Activated effector memory CD4-positive, alpha-beta T cell treated with anti-CD3 and anti-CD28 coated beads, Interleukin-2, amount 50 U/mL, for 16 hours (primary cell): Measurements from ENCODE around the gene TRIM17.
"Not testable (repeated sequence)": the region's sequence is repeated elsewhere in the genome, so short reads cannot be mapped to it uniquely, and the experiment has no call there.

Experiments
- DNase-seq: peaks from one replicate; pipeline ENCODE4 v3.0.0-alpha.2; 2020

TRIM17 gene

GRCh38 chr1:228446852-228447251, 30.2 kb upstream of the TRIM17 start:
- peak; percentile 44 for DNase-seq

GRCh38 chr1:228445843-228446650, 29.4 kb upstream of the TRIM17 start:
- peak; percentile 66 for DNase-seq

- no peak for DNase-seq
Measured at GRCh38 chr1:228445490-228445842, 28.8 kb upstream of the TRIM17 start.

- DNase-seq = no peak
Measured at GRCh38 chr1:228443395-228443794, 26.7 kb upstream of the TRIM17 start.

GRCh38 chr1:228440761-228441500, 24.3 kb upstream of the TRIM17 start:
- peak; percentile 19 for DNase-seq

GRCh38 chr1:228438266-228438665, 21.6 kb upstream of the TRIM17 start:
- DNase-seq = peak; percentile 22

GRCh38 chr1:228437424-228437962, 20.8 kb upstream of the TRIM17 start:
- DNase-seq = peak; percentile 13

- DNase-seq = no peak
Measured at GRCh38 chr1:228434689-228435088, 18.0 kb upstream of the TRIM17 start.

- not testable (repeated sequence) for DNase-seq
Measured at GRCh38 chr1:228433337-228434053, 16.8 kb upstream of the TRIM17 start.

GRCh38 chr1:228430243-228430642, 13.6 kb upstream of the TRIM17 start:
- no peak for DNase-seq

- DNase-seq = no peak
Measured at GRCh38 chr1:228429698-228430097, 13.0 kb upstream of the TRIM17 start.

- DNase-seq = no peak
Measured at GRCh38 chr1:228429007-228429406, 12.3 kb upstream of the TRIM17 start.

- no peak for DNase-seq
Measured at GRCh38 chr1:228428412-228428811, 11.8 kb upstream of the TRIM17 start.

- no peak for DNase-seq
Measured at GRCh38 chr1:228426518-228427175, 10.0 kb upstream of the TRIM17 start.

GRCh38 chr1:228424685-228425660, 8.3 kb upstream of the TRIM17 start:
- DNase-seq = no peak

- DNase-seq = no peak
Measured at GRCh38 chr1:228423404-228424053, 6.9 kb upstream of the TRIM17 start.

- no peak for DNase-seq
Measured at GRCh38 chr1:228420968-228421826, 4.5 kb upstream of the TRIM17 start.

- no peak for DNase-seq
Measured at GRCh38 chr1:228417483-228418203, 982 bp upstream of the TRIM17 start.

GRCh38 chr1:228417061-228417460, 400 bp upstream of the TRIM17 start:
- DNase-seq = no peak
